BJ (cell line): ENCODE measurements around the gene CHST8. TPM values are rescaled to one million over a fixed set of nuclear protein-coding genes. Genes with fewer than 3 reads are reported as not detected.

Source experiments
- CTCF ChIA-PET: fragments of 350-600 bp; formaldehyde crosslinking; extraction: SDS; loops from one replicate; lab custom pipeline; 2021; ENCODE audit warnings: antibody characterized with exemption, inconsistent platforms; lab: Yijun Ruan, JAX
- POLR2A ChIA-PET: fragments of 300-600 bp; sonication (Branson Sonifier 250); formaldehyde crosslinking; extraction: SDS; loops from one replicate; lab custom pipeline; 2021; ENCODE audit warnings: antibody characterized with exemption; lab: Charles Lee
- DNase-seq: peaks from one replicate; pipeline ENCODE4 v3.0.0-alpha.2; 2011; ENCODE audit warnings: low read depth
- H3K27me3 ChIP-seq: 2 replicates; pipeline ENCODE4 v1.6.0; 2011; ENCODE audit warnings: low read length; ENCODE audit not compliant: control insufficient read depth, insufficient read depth
- H3K36me3 ChIP-seq: 2 replicates; pipeline ENCODE4 v1.5.1; 2011; ENCODE audit warnings: low read length; ENCODE audit not compliant: control insufficient read depth, insufficient read depth
- H3K4me3 ChIP-seq: 2 replicates; pipeline ENCODE4 v1.5.1; 2011; ENCODE audit warnings: low read depth, mild to moderate bottlenecking, control low read depth, low read length
- polyA plus RNA-seq: library from polyadenylated mRNA; depleted of rRNA; stranded (reverse); fragments of >200 nt; gene quantifications from 2 replicates; pipeline ENCODE4 v1.2.3, GENCODE V29; 2011
- TF ChIP-seq, protein P1 (sequence below): IDR thresholded peaks from 2 replicates; pipeline ENCODE4 v1.5.1; 2011; ENCODE audit warnings: low read depth, mild to moderate bottlenecking, control low read depth, inconsistent platforms, low read length, moderate library complexity; ENCODE audit not compliant: insufficient read depth

Gene CHST8
- polyA plus RNA-seq, 1 experiment = 0.09 TPM

DNA sequence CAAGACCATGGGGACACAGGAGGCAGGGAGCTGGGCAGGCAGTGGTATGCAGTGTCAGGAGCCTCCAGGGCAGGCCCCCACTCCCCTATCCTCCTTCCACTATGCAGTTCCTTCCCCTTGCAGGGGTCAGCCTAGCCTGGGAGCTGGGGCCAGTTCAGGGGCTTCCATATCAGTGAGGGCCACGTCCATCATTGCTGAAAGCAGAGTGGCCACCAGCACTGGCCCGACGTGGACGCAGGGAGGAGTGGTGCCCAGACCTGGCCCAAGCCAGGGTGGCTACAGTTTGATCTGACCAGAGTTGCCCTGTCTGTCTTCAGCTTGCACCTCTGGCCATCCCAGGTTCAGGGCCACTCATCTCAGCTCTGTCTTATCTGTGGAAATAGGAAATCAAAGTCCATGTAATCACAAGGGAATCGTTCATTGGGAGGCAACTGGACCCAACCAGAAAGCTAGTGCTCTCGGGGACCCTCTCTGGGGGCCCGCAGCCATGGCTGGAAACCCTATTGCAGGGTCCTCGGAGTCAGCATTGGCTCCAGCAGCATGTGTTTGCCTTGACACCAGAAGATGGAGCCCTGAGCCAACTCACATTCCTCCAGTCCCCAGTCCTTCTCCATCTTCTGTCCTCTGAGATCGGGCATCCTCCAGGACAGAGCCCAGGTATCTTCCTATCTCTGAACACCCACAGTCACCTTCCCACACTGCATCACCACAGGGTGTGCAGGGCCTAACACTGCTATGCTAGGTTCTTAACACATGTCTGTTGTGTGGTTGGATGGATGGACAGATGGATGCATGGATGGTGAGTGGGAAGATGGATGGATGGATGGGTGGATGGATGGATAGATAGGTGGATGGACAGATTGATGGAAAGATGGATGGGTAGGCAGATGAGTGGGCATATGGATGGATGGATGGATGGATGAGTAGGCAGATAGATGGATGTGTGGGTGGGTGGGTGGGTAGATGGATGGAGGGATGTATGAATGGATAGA, 99.2 kb downstream of the CHST8 start:
- ChIA-PET CTCF (interaction anchor here (0.9 kb wide), 1 partner anchor 50 kb away, joined by 3 read pairs; no protein-coding TSS in a partner anchor), POLR2A (no interaction called here)
- no peak for DNase-seq
- Histone ChIP-seq H3K36me3 (no peaks in the 10 kb centered on the region), H3K4me3 (no peak overlapping the region), H3K27me3 (no peaks in the 10 kb centered on the region)
- TF ChIP-seq, protein P1, sequence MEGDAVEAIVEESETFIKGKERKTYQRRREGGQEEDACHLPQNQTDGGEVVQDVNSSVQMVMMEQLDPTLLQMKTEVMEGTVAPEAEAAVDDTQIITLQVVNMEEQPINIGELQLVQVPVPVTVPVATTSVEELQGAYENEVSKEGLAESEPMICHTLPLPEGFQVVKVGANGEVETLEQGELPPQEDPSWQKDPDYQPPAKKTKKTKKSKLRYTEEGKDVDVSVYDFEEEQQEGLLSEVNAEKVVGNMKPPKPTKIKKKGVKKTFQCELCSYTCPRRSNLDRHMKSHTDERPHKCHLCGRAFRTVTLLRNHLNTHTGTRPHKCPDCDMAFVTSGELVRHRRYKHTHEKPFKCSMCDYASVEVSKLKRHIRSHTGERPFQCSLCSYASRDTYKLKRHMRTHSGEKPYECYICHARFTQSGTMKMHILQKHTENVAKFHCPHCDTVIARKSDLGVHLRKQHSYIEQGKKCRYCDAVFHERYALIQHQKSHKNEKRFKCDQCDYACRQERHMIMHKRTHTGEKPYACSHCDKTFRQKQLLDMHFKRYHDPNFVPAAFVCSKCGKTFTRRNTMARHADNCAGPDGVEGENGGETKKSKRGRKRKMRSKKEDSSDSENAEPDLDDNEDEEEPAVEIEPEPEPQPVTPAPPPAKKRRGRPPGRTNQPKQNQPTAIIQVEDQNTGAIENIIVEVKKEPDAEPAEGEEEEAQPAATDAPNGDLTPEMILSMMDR = no peak

DNA sequence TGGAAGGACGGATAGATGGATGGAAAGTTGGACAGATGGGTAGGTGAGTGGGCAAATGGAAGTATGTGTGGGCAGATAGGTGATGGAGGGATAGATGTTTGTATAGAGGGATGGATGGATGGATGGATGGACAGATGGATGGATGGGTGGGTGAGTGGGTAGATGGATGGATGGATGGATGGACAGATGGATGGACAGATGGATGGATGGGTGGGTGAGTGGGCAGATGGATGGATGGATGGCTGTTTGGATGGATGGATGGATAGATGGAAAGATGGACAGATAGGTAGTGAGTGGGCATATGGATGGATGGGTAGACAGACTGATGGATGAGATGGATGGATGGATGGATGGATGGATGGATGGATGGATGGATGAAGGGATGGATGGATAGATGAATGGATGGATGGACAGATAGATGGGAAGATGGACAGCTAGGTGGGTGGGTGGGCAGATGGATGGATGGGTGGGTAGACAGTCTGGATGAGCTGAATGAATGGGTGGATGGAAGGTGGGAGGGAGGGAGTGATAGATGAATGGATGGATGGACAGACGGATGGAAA, 100.1 kb downstream of the CHST8 start:
- TF ChIP-seq, protein P1 = no peak
- ChIA-PET CTCF (no interaction called here), POLR2A (no interaction called here)
- H3K27me3 ChIP-seq = no peaks in the 10 kb centered on the region
- DNase-seq = no peak
- H3K4me3 ChIP-seq = no peak overlapping the region
- no peaks in the 10 kb centered on the region for H3K36me3 ChIP-seq

DNA sequence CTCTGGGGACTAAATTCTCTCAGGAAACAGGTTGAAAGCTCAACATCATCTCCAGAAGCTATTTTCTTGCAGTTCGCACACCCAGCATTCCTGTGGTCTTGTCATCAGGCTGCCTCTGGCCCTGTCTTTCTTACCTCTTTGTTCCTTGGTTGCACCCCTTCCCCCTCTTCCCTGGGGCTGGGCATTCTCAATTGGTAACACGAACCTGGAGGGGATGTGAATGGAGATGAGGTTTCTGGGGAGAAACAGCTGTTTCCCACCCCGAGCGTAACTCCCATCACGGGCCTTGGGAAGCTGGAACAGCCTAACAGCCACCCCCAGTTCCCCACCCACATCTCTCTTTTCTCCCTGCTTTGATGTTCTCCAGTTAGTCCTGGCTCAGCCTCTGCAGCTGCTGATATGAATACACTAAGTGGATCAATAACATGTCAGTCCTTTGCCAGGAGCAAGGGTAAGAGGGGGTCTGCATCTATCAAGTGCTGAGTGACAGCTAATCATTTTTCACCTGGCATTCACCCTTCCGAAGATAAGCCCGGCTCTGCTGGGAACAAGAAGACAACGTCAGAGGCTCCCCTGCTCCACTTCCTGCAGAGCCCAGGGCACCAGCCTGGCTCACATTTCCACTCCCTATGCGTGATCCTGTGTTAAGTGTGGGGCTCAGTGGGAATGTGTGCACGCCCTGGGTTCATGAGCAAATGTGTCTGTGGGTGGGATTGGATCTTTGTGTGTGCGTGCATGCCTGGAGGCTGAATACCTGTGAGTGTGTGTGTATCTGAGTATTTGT, 100.9 kb downstream of the CHST8 start:
- DNase-seq = no peak
- TF ChIP-seq, protein P1 = no peak
- H3K4me3 ChIP-seq = no peak overlapping the region
- no peaks in the 10 kb centered on the region for H3K27me3 ChIP-seq
- no peaks in the 10 kb centered on the region for H3K36me3 ChIP-seq
- ChIA-PET POLR2A (no interaction called here), CTCF (no interaction called here)

DNA sequence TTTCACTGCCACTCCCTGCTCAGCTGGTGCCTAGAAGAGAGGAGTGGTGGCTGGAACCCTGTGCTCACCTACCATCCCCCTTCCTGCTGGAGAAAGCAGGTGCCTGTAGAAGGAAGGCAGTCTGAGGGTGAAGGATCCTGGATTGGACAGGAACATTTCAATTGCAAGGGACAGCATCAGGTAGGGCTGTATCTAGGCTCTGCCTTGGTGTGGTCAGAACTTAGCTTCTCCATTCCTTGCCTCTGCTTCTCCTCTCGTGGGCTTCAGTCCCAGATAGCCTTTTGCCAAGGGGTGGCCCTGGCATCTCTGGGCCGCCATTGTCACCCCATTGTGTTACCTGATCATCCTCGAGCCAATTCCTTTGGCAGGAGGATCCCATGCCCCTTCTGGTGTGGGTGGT, 101.8 kb downstream of the CHST8 start:
- TF ChIP-seq, protein P1 = no peak
- H3K36me3 ChIP-seq = no peaks in the 10 kb centered on the region
- DNase-seq = no peak
- ChIA-PET POLR2A (no interaction called here), CTCF (no interaction called here)
- H3K27me3 ChIP-seq = no peaks in the 10 kb centered on the region
- H3K4me3 ChIP-seq = no peak overlapping the region
